Glutamatergic neuron (in vitro differentiated cells): ENCODE results near the gene PRXL2B. TPM values are rescaled to one million over a fixed set of nuclear protein-coding genes. Genes with fewer than 3 reads are reported as not detected.

ENCODE experiments used
- DNase-seq: peaks from one replicate; pipeline ENCODE4 v3.0.0; 2022
- H3K27ac Mint-ChIP-seq: one replicate; pipeline ENCODE4 v1.8.0; 2020; ENCODE audit warnings: mild to moderate bottlenecking, mixed read lengths, inconsistent platforms; ENCODE audit not compliant: unreplicated experiment
- H3K27me3 Mint-ChIP-seq: one replicate; pipeline ENCODE4 v1.8.0; 2020; ENCODE audit warnings: mild to moderate bottlenecking, moderate library complexity, mixed read lengths, inconsistent platforms; ENCODE audit not compliant: unreplicated experiment
- H3K36me3 Mint-ChIP-seq: one replicate; pipeline ENCODE4 v1.8.0; 2020; ENCODE audit warnings: mild to moderate bottlenecking, mixed read lengths, inconsistent platforms; ENCODE audit not compliant: unreplicated experiment
- H3K4me1 Mint-ChIP-seq: one replicate; pipeline ENCODE4 v1.8.0; 2020; ENCODE audit warnings: mild to moderate bottlenecking, low read depth, mixed read lengths, inconsistent platforms; ENCODE audit not compliant: unreplicated experiment
- H3K4me3 Mint-ChIP-seq: one replicate; pipeline ENCODE4 v1.8.0; 2020; ENCODE audit warnings: mild to moderate bottlenecking, mixed read lengths, inconsistent platforms; ENCODE audit not compliant: unreplicated experiment
- H3K9me3 Mint-ChIP-seq: one replicate; pipeline ENCODE4 v1.8.0; 2020; ENCODE audit warnings: mild to moderate bottlenecking, moderate library complexity, mixed read lengths, inconsistent platforms; ENCODE audit not compliant: unreplicated experiment
- CTCF ChIP-seq: fragments of 200-600 bp; sonication (generic); IDR thresholded peaks from one replicate; pipeline ENCODE4 v1.5.0; 2021; ENCODE audit not compliant: partially characterized antibody, unreplicated experiment
- total RNA-seq: library from RNA; stranded (reverse); fragmentation: NEBNext Ultra II Directional; extraction: Animal tissue kit (Norgen Biotek cat#: 25700); gene quantifications from one replicate; pipeline ENCODE4 v1.2.1, GENCODE V29; 2021; ENCODE audit not compliant: unreplicated experiment

The PRXL2B gene
- total RNA-seq, 1 donor from 2014 or later = 46.1 TPM

- Mint-ChIP-seq H3K36me3 (no peaks in the 10 kb centered on the region), H3K27me3 (peaks cover 2% of the 10 kb centered on the region), H3K4me3 (no peak overlapping the region)
Measured at GRCh38 chr1:2591581-2592261, 5.1 kb downstream of the PRXL2B start.

DNA sequence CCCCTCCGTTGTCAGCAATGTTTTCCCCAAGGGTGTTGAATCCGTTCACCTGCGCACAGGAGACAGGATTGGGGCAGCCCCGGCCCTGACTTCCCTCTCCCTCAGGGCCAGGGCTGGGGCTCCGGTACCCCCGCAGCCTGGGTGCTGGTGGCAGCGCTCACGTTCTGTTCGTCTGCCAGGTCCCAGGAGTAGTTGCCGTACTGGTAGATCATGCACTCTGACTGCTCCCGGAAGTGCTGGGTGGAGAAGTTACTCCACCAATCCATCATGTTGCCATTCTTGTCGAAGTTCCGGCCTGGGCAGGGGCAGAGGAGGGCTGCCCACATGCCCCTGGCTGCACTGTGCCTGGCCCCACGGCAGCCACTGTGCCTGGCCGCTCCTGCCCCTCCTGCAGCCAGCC, 6.1 kb downstream of the PRXL2B start:
- no peak overlapping the region for H3K4me3 Mint-ChIP-seq
- TF ChIP-seq CTCF = no peak
- H3K27me3 Mint-ChIP-seq = peaks cover 2% of the 10 kb centered on the region
- no peak overlapping the region for H3K27ac Mint-ChIP-seq
- H3K4me1 Mint-ChIP-seq = no peaks in the 10 kb centered on the region
- H3K36me3 Mint-ChIP-seq = no peaks in the 10 kb centered on the region
- no peaks in the 10 kb centered on the region for H3K9me3 Mint-ChIP-seq
- no peak for DNase-seq

More at GRCh38 chr1:2591581-2592261, 5.1 kb downstream of the PRXL2B start:
- Mint-ChIP-seq H3K4me1 (no peaks in the 10 kb centered on the region), H3K27ac (no peak overlapping the region), H3K9me3 (no peaks in the 10 kb centered on the region)
- TF ChIP-seq CTCF = no peak
- no peak for DNase-seq

DNA sequence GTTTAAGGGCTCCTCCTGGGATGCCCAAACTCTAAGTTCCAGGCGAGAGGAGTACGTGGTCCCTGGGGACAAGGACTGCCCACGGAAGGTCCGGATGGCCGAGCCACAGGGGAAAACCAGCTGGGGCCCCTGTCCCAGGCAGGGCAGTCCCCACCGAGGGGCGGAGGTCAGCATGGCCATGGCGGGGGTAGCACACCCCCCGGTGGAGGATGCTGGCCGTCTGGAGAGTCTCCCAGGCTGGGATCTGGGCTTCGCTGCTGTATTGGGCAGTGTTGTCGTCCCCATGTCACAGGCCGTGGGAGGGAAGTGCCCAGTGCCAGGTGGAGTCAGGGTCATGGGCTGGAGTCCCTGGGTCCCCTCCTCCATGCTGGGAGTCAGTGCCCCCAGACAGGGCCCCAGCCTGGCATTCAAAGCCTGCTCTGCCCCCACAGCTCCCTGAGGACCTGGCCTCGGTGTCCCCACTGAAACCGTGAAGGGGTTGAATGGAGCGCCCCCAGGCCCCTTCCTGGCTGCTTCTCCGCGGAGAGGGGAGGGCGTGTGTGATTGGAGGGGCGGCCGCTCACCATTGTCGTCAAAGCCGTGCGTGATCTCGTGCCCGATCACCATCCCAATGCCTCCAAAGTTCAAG, 6.8 kb downstream of the PRXL2B start:
- peaks cover 2% of the 10 kb centered on the region for H3K27me3 Mint-ChIP-seq
- no peaks in the 10 kb centered on the region for H3K36me3 Mint-ChIP-seq
- DNase-seq = no peak
- TF ChIP-seq CTCF = no peak
- H3K27ac Mint-ChIP-seq = no peak overlapping the region
- H3K4me1 Mint-ChIP-seq = no peaks in the 10 kb centered on the region
- no peak overlapping the region for H3K4me3 Mint-ChIP-seq
- H3K9me3 Mint-ChIP-seq = no peaks in the 10 kb centered on the region

- Mint-ChIP-seq H3K36me3 (no peaks in the 10 kb centered on the region), H3K4me3 (no peak overlapping the region), H3K9me3 (peaks cover 2% of the 10 kb centered on the region), H3K27me3 (peaks cover 2% of the 10 kb centered on the region), H3K27ac (no peak overlapping the region), H3K4me1 (no peaks in the 10 kb centered on the region)
- DNase-seq = no peak
- no peak for TF ChIP-seq CTCF
Measured at GRCh38 chr1:2594001-2594640, 7.5 kb downstream of the PRXL2B start.

DNA sequence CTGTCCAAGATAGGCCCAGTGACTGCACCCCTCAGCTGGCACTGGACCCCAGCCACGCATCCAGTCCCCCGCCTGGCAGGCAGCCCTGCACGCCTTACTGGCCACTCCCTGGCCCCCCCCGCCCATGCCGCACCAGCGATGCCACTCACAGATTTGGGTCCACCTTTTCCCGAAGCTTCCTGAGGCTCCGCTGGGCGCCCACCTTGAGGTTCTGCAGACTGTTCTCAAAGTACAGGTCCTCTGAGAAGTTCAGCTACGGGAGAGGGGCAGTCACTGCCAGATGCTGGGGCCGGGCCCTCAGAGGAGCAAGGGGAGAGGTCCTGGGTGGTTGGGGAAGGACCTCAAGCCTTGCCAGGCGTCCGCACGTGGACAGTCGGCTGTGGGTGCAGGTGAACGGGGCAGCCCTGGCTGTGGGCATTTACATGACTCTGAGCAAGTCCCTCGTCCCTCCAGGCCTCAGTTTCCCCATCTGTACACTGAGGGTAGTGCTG, 8.1 kb downstream of the PRXL2B start:
- H3K27me3 Mint-ChIP-seq = peaks cover 2% of the 10 kb centered on the region
- no peak for DNase-seq
- no peak overlapping the region for H3K27ac Mint-ChIP-seq
- H3K36me3 Mint-ChIP-seq = no peaks in the 10 kb centered on the region
- H3K4me1 Mint-ChIP-seq = no peaks in the 10 kb centered on the region
- H3K4me3 Mint-ChIP-seq = no peak overlapping the region
- peaks cover 2% of the 10 kb centered on the region for H3K9me3 Mint-ChIP-seq
- no peak for TF ChIP-seq CTCF
